SK-N-SH treated with all-trans-retinoic acid at 6 μM for 48 hours (cell line): ENCODE data around the gene UNC13C.

ENCODE experiments used
- ATAC-seq: fragments of 200-7000 bp; cut with Tn5 transposase; 3 replicates; pipeline ENCODE4 v1.9.1; 2020; ENCODE audit warnings: mild to moderate bottlenecking, moderate library complexity
- ARNTL ChIP-seq: fragments of 450-650 bp; formaldehyde crosslinking; IDR thresholded peaks from 2 replicates; pipeline ENCODE4 v1.5.0; 2020; ENCODE audit warnings: low read depth, mild to moderate bottlenecking, moderate library complexity, borderline replicate concordance
- BACH2 ChIP-seq: fragments of 250-450 bp; sonication (Bioruptor Pico); IDR thresholded peaks from 2 replicates; pipeline ENCODE4 v1.9.0; 2021; ENCODE audit warnings: mild to moderate bottlenecking, borderline replicate concordance
- CSDC2 ChIP-seq: fragments of 250-450 bp; sonication (Bioruptor Pico); IDR thresholded peaks from 2 replicates; pipeline ENCODE4 v1.5.0; 2020; ENCODE audit warnings: mild to moderate bottlenecking, moderate library complexity
- ESRRG ChIP-seq: fragments of 250-450 bp; sonication (Bioruptor Pico); IDR thresholded peaks from 2 replicates; pipeline ENCODE4 v1.6.1; 2021; ENCODE audit warnings: mild to moderate bottlenecking
- GLIS3 ChIP-seq: fragments of 250-450 bp; sonication (Bioruptor Pico); IDR thresholded peaks from 2 replicates; pipeline ENCODE4 v1.5.0; 2020; ENCODE audit warnings: mild to moderate bottlenecking, moderate library complexity
- ISL1 ChIP-seq: fragments of 250-450 bp; sonication (Bioruptor Pico); IDR thresholded peaks from 2 replicates; pipeline ENCODE4 v2.1.2; 2022; ENCODE audit warnings: mild to moderate bottlenecking, moderate library complexity
- OSR1 ChIP-seq: fragments of 250-450 bp; sonication (Bioruptor Pico); IDR thresholded peaks from 2 replicates; pipeline ENCODE4 v1.8.0; 2022; ENCODE audit warnings: moderate library complexity, mild to moderate bottlenecking, inconsistent platforms
- RARB ChIP-seq: fragments of 250-450 bp; sonication (Bioruptor Pico); IDR thresholded peaks from 2 replicates; pipeline ENCODE4 v1.8.0; 2021; ENCODE audit warnings: mild to moderate bottlenecking, moderate library complexity
- SNAI2 ChIP-seq: fragments of 250-450 bp; sonication (Bioruptor Pico); IDR thresholded peaks from 2 replicates; pipeline ENCODE4 v1.5.0; 2020; ENCODE audit warnings: mild to moderate bottlenecking, moderate library complexity
- TCF4 ChIP-seq: fragments of 250-450 bp; sonication (Bioruptor Pico); IDR thresholded peaks from 2 replicates; pipeline ENCODE4 v1.8.0; 2021; ENCODE audit warnings: mild to moderate bottlenecking, moderate library complexity, borderline replicate concordance
- TOX ChIP-seq: fragments of 250-450 bp; sonication (Bioruptor Pico); IDR thresholded peaks from 2 replicates; pipeline ENCODE4 v1.8.0; 2021; ENCODE audit warnings: mild to moderate bottlenecking, moderate library complexity, borderline replicate concordance
- ZC3H10 ChIP-seq: fragments of 250-450 bp; sonication (Bioruptor Pico); IDR thresholded peaks from 2 replicates; pipeline ENCODE4 v1.5.1; 2021; ENCODE audit warnings: mild to moderate bottlenecking, moderate library complexity
- ZFP3 ChIP-seq: fragments of 250-450 bp; sonication (Bioruptor Pico); IDR thresholded peaks from 2 replicates; pipeline ENCODE4 v1.5.0; 2020; ENCODE audit warnings: mild to moderate bottlenecking, moderate library complexity
- ZFP30 ChIP-seq: fragments of 450-650 bp; formaldehyde crosslinking; IDR thresholded peaks from 2 replicates; pipeline ENCODE4 v1.5.0; 2022; ENCODE audit warnings: mild to moderate bottlenecking, moderate library complexity
- ZNF565 ChIP-seq: fragments of 450-650 bp; formaldehyde crosslinking; conservative IDR thresholded peaks from 2 replicates; pipeline ENCODE4 v1.5.0; 2020; ENCODE audit warnings: low read depth, mild to moderate bottlenecking, moderate library complexity
- ZNF70 ChIP-seq: fragments of 450-650 bp; formaldehyde crosslinking; IDR thresholded peaks from 2 replicates; pipeline ENCODE4 v1.5.0; 2020; ENCODE audit warnings: mild to moderate bottlenecking, moderate library complexity
- ZNF8 ChIP-seq: fragments of 450-650 bp; formaldehyde crosslinking; IDR thresholded peaks from 2 replicates; pipeline ENCODE4 v1.5.0; 2020; ENCODE audit warnings: mild to moderate bottlenecking, moderate library complexity
- TF ChIP-seq, protein P1 (sequence below): fragments of 250-450 bp; sonication (Bioruptor Pico); IDR thresholded peaks from 2 replicates; pipeline ENCODE4 v1.5.0; 2020; ENCODE audit warnings: mild to moderate bottlenecking, moderate library complexity
- TF ChIP-seq, protein P2 (sequence below): fragments of 250-450 bp; sonication (Bioruptor Pico); IDR thresholded peaks from 2 replicates; pipeline ENCODE4 v1.8.0; 2020; ENCODE audit warnings: mild to moderate bottlenecking, moderate library complexity, borderline replicate concordance
- TF ChIP-seq, protein P3 (sequence below): fragments of 250-450 bp; sonication (Bioruptor Pico); IDR thresholded peaks from 2 replicates; pipeline ENCODE4 v1.5.1; 2020; ENCODE audit warnings: low read depth, mild to moderate bottlenecking, moderate library complexity
- TF ChIP-seq, protein P4 (sequence below): fragments of 250-450 bp; sonication (Bioruptor Pico); IDR thresholded peaks from 2 replicates; pipeline ENCODE4 v1.5.1; 2021; ENCODE audit warnings: mild to moderate bottlenecking, moderate library complexity
- TF ChIP-seq, protein P5 (sequence below): fragments of 250-450 bp; sonication (Bioruptor Pico); IDR thresholded peaks from 2 replicates; pipeline ENCODE4 v1.8.0; 2021; ENCODE audit warnings: low read depth, mild to moderate bottlenecking, moderate library complexity, borderline replicate concordance

UNC13C gene

DNA sequence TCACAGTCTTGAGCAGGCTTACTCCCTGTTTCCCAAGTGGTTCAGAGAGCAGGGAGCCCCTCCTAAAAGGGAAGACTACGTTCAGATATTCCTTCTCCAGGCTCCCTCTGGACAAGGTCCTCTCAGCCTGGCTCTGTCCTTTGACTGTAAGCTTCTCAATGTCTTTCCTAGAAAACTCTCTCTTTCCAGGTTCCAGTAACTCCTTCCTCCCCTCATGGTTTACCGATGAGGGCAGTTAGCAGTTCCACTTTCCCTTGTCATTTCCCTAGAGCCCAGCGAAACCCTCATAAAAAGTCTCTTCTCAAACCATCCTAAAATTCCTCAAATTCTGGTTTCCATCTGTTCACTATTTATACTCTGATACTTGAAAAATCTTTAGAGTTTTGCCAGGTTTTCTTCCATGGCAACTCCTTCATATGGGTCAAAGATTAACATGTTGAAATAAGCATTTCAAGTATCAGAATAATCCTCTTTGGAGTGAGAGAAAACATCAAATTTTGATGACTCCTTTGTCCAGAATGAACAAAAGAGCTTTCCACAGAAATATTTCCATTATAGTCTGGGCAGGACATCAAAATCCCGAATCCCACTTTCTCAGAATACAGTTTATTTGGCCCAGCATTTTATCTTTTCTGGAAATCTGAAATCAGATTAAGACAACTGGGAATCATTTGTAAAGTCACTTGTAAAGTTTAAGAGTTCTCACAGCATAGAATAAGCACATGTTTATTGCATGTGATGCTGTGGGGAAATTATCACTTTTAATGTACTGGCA lies 599.4 kb downstream of the UNC13C start:
- no peak for ATAC-seq
- TF ChIP-seq ZC3H10 (CRISPR knock-in tag) (no peak), ZNF70 (no peak), OSR1 (CRISPR knock-in tag) (no peak), SNAI2 (CRISPR knock-in tag) (no peak), CSDC2 (CRISPR knock-in tag) (no peak), ARNTL (CRISPR knock-in tag) (no peak), GLIS3 (CRISPR knock-in tag) (no peak), ESRRG (CRISPR knock-in tag) (no peak), ZNF8 (no peak), TCF4 (CRISPR knock-in tag) (no peak), ZFP3 (CRISPR knock-in tag) (no peak), TOX (CRISPR knock-in tag) (no peak), BACH2 (CRISPR knock-in tag) (no peak), ZFP30 (CRISPR knock-in tag) (no peak), ZNF565 (CRISPR knock-in tag) (no peak)
- TF ChIP-seq, protein P1, sequence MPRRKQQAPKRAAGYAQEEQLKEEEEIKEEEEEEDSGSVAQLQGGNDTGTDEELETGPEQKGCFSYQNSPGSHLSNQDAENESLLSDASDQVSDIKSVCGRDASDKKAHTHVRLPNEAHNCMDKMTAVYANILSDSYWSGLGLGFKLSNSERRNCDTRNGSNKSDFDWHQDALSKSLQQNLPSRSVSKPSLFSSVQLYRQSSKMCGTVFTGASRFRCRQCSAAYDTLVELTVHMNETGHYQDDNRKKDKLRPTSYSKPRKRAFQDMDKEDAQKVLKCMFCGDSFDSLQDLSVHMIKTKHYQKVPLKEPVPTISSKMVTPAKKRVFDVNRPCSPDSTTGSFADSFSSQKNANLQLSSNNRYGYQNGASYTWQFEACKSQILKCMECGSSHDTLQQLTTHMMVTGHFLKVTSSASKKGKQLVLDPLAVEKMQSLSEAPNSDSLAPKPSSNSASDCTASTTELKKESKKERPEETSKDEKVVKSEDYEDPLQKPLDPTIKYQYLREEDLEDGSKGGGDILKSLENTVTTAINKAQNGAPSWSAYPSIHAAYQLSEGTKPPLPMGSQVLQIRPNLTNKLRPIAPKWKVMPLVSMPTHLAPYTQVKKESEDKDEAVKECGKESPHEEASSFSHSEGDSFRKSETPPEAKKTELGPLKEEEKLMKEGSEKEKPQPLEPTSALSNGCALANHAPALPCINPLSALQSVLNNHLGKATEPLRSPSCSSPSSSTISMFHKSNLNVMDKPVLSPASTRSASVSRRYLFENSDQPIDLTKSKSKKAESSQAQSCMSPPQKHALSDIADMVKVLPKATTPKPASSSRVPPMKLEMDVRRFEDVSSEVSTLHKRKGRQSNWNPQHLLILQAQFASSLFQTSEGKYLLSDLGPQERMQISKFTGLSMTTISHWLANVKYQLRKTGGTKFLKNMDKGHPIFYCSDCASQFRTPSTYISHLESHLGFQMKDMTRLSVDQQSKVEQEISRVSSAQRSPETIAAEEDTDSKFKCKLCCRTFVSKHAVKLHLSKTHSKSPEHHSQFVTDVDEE, result no peak
- TF ChIP-seq, protein P2, sequence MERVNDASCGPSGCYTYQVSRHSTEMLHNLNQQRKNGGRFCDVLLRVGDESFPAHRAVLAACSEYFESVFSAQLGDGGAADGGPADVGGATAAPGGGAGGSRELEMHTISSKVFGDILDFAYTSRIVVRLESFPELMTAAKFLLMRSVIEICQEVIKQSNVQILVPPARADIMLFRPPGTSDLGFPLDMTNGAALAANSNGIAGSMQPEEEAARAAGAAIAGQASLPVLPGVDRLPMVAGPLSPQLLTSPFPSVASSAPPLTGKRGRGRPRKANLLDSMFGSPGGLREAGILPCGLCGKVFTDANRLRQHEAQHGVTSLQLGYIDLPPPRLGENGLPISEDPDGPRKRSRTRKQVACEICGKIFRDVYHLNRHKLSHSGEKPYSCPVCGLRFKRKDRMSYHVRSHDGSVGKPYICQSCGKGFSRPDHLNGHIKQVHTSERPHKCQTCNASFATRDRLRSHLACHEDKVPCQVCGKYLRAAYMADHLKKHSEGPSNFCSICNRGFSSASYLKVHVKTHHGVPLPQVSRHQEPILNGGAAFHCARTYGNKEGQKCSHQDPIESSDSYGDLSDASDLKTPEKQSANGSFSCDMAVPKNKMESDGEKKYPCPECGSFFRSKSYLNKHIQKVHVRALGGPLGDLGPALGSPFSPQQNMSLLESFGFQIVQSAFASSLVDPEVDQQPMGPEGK (CRISPR knock-in tag), result no peak

DNA sequence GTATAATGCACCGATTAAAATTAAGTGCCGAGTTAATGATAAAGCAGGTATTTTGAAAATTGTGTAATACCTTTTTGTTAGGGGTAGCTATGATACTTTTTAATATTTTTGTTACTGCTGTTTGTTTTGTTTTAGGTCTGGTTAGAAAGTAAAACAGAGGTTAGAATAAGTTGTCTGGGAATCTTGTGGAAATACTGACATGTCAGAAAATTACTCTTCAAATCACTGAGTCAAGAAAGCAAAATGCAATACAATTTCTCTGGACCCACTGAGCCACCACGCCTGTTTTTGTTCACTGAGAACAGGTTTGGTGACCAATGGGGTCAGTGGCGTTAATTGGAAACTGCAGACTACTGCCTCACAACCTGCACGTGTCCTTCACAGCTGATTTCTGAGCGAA lies 601.6 kb downstream of the UNC13C start:
- no peak for ATAC-seq
- TF ChIP-seq ZNF565 (CRISPR knock-in tag) (no peak), SNAI2 (CRISPR knock-in tag) (no peak), ESRRG (CRISPR knock-in tag) (no peak), ISL1 (CRISPR knock-in tag) (no peak), CSDC2 (CRISPR knock-in tag) (no peak), ZFP30 (CRISPR knock-in tag) (no peak), GLIS3 (CRISPR knock-in tag) (no peak), ZNF70 (no peak), ZFP3 (CRISPR knock-in tag) (no peak), ARNTL (CRISPR knock-in tag) (no peak), ZC3H10 (CRISPR knock-in tag) (no peak), RARB (no peak), TCF4 (CRISPR knock-in tag) (no peak), ZNF8 (no peak)
- TF ChIP-seq, protein P3, sequence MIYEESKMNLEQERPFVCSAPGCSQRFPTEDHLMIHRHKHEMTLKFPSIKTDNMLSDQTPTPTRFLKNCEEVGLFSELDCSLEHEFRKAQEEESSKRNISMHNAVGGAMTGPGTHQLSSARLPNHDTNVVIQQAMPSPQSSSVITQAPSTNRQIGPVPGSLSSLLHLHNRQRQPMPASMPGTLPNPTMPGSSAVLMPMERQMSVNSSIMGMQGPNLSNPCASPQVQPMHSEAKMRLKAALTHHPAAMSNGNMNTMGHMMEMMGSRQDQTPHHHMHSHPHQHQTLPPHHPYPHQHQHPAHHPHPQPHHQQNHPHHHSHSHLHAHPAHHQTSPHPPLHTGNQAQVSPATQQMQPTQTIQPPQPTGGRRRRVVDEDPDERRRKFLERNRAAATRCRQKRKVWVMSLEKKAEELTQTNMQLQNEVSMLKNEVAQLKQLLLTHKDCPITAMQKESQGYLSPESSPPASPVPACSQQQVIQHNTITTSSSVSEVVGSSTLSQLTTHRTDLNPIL (CRISPR knock-in tag), result no peak
- TF ChIP-seq, protein P4, sequence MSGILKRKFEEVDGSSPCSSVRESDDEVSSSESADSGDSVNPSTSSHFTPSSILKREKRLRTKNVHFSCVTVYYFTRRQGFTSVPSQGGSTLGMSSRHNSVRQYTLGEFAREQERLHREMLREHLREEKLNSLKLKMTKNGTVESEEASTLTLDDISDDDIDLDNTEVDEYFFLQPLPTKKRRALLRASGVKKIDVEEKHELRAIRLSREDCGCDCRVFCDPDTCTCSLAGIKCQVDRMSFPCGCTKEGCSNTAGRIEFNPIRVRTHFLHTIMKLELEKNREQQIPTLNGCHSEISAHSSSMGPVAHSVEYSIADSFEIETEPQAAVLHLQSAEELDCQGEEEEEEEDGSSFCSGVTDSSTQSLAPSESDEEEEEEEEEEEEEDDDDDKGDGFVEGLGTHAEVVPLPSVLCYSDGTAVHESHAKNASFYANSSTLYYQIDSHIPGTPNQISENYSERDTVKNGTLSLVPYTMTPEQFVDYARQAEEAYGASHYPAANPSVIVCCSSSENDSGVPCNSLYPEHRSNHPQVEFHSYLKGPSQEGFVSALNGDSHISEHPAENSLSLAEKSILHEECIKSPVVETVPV (CRISPR knock-in tag), result no peak
- TF ChIP-seq, protein P5, sequence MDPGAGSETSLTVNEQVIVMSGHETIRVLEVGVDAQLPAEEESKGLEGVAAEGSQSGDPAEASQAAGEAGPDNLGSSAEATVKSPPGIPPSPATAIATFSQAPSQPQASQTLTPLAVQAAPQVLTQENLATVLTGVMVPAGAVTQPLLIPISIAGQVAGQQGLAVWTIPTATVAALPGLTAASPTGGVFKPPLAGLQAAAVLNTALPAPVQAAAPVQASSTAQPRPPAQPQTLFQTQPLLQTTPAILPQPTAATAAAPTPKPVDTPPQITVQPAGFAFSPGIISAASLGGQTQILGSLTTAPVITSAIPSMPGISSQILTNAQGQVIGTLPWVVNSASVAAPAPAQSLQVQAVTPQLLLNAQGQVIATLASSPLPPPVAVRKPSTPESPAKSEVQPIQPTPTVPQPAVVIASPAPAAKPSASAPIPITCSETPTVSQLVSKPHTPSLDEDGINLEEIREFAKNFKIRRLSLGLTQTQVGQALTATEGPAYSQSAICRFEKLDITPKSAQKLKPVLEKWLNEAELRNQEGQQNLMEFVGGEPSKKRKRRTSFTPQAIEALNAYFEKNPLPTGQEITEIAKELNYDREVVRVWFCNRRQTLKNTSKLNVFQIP (CRISPR knock-in tag), result no peak
